ENCODE measurements around the gene FOXP2. TPM values are rescaled to one million over a fixed set of nuclear protein-coding genes. Genes with fewer than 3 reads are reported as not detected.

FOXP2 gene
- total and polyA plus RNA-seq, 2 of the 13 experiments (the other 11 are each of a cell fraction or from before 2014, with no cell fraction given): 0.90 TPM; not detected in 1

DNA sequence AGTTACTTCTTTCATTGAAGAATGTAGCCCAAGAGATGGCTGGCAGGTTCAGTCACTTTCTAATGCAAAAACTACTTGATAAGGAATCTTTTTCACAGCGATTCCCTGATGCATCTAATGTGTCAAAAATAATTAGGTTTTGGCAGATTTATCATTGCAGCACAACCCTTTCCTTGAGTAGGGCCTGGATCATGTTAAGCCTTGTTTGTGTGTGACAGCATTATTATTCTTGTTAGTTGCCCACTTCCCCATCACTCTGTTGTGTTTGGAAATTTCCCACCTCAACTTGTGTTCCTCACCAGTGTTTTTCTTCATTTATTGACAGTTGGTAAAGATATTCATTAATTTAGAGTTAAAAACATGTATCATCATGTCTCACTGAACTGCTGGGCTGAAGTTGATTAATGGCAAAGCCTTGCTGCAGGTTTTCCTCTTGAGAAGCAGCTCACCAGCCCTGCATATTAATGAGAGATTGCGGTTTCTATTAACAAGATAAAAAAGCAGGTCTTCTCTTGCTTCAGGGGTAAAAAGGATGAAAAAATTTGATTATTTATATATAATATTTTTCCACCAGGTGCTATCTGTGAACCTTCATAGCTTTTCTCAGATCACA, 273.9 kb downstream of the FOXP2 start (continued):
- TF ChIP-seq GPBP1L1 (CRISPR knock-in tag; IDR thresholded peaks at IDR 0.05): no peak

- ATAC-seq (no peak), DNase-seq (ENCODE audit: low spot score) (no peak), FAIRE-seq (no peak)
- in situ Hi-C loops (cut with HindIII; ENCODE audit: extremely low pct_ligation_motif_present, low pct_unique_long_range_greater_than_20kb): no loop called here
- H3K79me2 ChIP-seq (ENCODE audit: insufficient read depth, low read length): no peaks in the 10 kb centered on the region
- intact Hi-C loops (cut with micrococcal nuclease; ENCODE audit: unreplicated experiment): no loop called here
- no peak overlapping the region for H3K4me2 ChIP-seq (ENCODE audit: low read depth, low read length)
- H3K4me3 ChIP-seq (replicated peaks in 1 of 3; ENCODE audit: insufficient read depth in 1 of 3, low read depth in 2 of 3, low read length in 3 of 3): no peak overlapping the region
- no peaks in the 10 kb centered on the region for H4K20me1 ChIP-seq (ENCODE audit: insufficient read depth, low read length)
- no peaks in the 10 kb centered on the region for H3K27me3 ChIP-seq (ENCODE audit: control insufficient read depth in 1 of 2, insufficient read depth in 2 of 2, low read length in 2 of 2)
- ChIA-PET POLR2A (no interaction called here), CTCF (ENCODE audit: low intra/inter-chr PET ratio, low total read pairs) (no interaction called here)
- no peaks in the 10 kb centered on the region for H3K9me3 ChIP-seq (ENCODE audit: low read length)
- H3K9ac ChIP-seq (ENCODE audit: insufficient read depth, low read depth, low read length): no peak overlapping the region
- no peaks in the 10 kb centered on the region for H3K4me1 ChIP-seq (ENCODE audit: insufficient read depth, low read length)
- H3K27ac ChIP-seq (ENCODE audit: extremely low read length, insufficient read depth, low read length): no peak overlapping the region
- H3K36me3 ChIP-seq (replicated peaks in 1 of 2; ENCODE audit: control insufficient read depth in 1 of 2, insufficient read depth in 2 of 2, low read length in 2 of 2): no peaks in the 10 kb centered on the region
- BruUV-seq (replicated peaks): no TSS peak
- TF ChIP-seq KDM3A (CRISPR knock-in tag; IDR thresholded peaks at IDR 0.05; ENCODE audit: low read depth) (no peak), RAD21 (CRISPR knock-in tag; IDR thresholded peaks at IDR 0.05) (no peak), NFE2L2 (IDR thresholded peaks at IDR 0.05; ENCODE audit: low read length) (no peak), ASH2L (IDR thresholded peaks at IDR 0.05; ENCODE audit: insufficient read length, low read depth, low read length) (no peak), CEBPB (IDR thresholded peaks at IDR 0.05; ENCODE audit: borderline replicate concordance, low read depth, low read length) (no peak), GABPA (IDR thresholded peaks at IDR 0.05; ENCODE audit: low read depth, low read length) (no peak), GABPA (CRISPR knock-in tag; IDR thresholded peaks at IDR 0.05; ENCODE audit: low read depth) (no peak), FOXA3 (CRISPR knock-in tag; IDR thresholded peaks at IDR 0.05) (no peak), FOXK1 (CRISPR knock-in tag; IDR thresholded peaks at IDR 0.05; ENCODE audit: borderline replicate concordance, low read depth) (no peak), ZBTB3 (CRISPR knock-in tag; IDR thresholded peaks at IDR 0.05; ENCODE audit: borderline replicate concordance, low read depth) (no peak), KLF12 (CRISPR knock-in tag; IDR thresholded peaks at IDR 0.05; ENCODE audit: borderline replicate concordance) (no peak), PPARG (CRISPR knock-in tag; conservative IDR thresholded peaks at IDR 0.05) (no peak)
- TF ChIP-seq, protein P1, sequence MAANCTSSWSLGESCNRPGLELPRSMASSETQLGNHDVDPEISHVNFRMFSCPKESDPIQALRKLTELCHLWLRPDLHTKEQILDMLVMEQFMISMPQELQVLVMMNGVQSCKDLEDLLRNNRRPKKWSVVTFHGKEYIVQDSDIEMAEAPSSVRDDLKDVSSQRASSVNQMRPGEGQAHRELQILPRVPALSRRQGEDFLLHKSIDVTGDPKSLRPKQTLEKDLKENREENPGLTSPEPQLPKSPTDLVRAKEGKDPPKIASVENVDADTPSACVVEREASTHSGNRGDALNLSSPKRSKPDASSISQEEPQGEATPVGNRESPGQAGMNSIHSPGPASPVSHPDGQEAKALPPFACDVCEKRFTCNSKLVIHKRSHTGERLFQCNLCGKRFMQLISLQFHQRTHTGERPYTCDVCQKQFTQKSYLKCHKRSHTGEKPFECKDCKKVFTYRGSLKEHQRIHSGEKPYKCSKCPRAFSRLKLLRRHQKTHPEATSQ (CRISPR knock-in tag; IDR thresholded peaks at IDR 0.05; ENCODE audit: borderline replicate concordance): no peak
- WGBS (ENCODE audit: low lambda C conversion rate): 34% methylated on average over 3 of the region's 3 CpGs
- no peak overlapping the region for H2AFZ ChIP-seq (ENCODE audit: low read length)
Observed at GRCh38 chr7:114689406-114689805, 274.8 kb downstream of the FOXP2 start.
